Measurements from ENCODE around the gene FUT2.
"Not testable (repeated sequence)": the region's sequence is repeated elsewhere in the genome, so short reads cannot be mapped to it uniquely, and the experiment has no call there.

Gene FUT2

DNA sequence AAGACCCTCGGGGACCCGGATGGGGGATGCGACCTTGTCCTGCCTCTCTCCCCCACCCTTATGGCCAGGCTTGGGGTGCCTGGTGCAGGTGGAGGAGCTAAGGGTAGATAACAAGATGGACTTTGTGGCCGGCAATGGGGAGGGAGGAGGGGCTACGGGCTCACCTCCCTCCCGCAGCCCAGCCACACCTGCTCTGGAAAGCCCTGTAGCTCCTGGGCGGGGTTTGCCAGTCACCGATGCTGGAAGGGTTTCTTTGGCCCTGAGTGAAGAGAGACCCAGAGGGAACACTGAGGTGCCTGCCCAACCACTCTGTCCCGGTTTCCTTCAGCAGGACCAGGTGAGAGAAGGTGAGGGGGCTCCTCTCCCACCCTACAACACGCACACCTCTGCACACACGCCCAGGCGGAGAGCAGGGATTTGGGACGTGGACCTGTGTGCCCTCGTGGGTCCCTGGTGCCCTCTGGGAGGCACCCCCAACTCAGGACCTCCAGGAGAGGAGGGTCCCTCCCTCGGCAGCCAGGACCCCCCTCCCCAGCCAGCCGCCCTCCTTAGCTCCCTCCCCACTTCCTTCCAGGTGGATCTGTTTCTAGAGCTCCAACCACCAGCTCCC lies at the start of gene FUT2:
Gene FUT2 (plus strand): TSS at position 229 of the 610 bp plus-strand sequence. CDS start 6,986 bp downstream, outside the sequence.
- no peak for DNase-seq (ENCODE audit: low read depth in 2 of 3, low spot score in 1 of 3)

GRCh38 chr19:48646001-48646721 lies 49.6 kb upstream of the FUT2 start, which contains the start of gene CA11:
Gene CA11 (minus strand): TSS chr19:48646187. CDS start chr19:48645632, 555 bp downstream.
- DNase-seq (ENCODE audit: low read depth in 2 of 3, low spot score in 1 of 3): peak; percentile 85 to 88 (median 88)

- DNase-seq (ENCODE audit: low read depth in 2 of 3, low spot score in 1 of 3): no peak
Measured at GRCh38 chr19:48646722-48647216, 49.0 kb upstream of the FUT2 start.

GRCh38 chr19:48648134-48648533 lies 47.6 kb upstream of the FUT2 start:
- no peak for DNase-seq (ENCODE audit: low read depth in 2 of 3, low spot score in 1 of 3)

GRCh38 chr19:48650974-48651682 lies 44.6 kb upstream of the FUT2 start:
- no peak for DNase-seq (ENCODE audit: low read depth in 2 of 3, low spot score in 1 of 3)

DNA sequence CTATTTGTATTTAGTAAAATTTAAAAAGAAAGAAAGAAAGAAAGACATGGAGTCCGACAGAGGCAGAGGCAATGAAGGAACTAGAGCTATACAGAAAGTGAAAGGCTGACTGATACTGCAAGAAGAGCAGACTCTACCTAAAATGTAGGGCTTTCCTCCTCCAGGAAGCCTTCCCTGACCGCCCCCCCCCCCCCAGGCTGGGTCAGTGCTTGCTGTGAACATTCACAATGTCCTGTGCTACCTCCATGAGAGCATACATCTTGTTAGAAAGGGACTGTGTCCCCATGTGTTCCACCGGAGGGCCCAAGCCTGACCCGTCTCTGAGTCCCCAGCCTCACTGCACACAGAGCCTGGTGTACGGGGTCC lies 44.1 kb upstream of the FUT2 start:
- DNase-seq (ENCODE audit: low read depth in 2 of 3, low spot score in 1 of 3): no peak

- no peak for DNase-seq (ENCODE audit: low read depth in 2 of 3, low spot score in 1 of 3)
Measured at GRCh38 chr19:48654299-48655059, 41.3 kb upstream of the FUT2 start.

DNA sequence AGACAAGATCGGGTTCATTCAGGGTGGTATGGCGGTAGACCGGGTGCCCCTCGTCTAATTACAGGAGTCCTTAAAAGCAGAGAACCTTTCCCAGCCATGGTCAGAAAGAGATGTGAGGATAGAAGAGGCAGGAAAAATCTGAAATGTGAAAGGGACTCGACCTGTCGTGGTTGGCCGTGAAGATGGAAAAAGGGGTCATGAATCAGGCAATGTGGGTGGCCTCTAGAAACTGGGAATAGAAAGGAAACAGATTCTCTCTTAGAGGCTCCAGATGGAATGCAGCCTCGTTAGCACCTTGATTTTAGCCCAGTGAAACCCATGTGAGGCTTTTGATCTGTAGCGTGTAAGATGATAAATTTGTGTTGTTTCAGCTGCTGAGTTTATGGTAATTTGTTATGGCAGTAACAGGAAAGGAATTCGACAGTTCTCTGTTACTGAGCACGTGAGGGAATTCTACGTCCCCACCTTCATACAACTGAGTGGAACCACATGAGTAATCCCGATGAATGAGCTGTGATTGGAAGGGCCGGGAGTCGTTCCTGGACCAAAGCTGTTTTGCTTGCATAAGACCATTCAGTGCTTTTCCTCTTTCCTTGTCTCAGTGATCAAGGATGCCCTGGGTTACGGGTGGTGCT lies 38.8 kb upstream of the FUT2 start:
- DNase-seq (ENCODE audit: low read depth in 2 of 3, low spot score in 1 of 3): no peak

GRCh38 chr19:48657828-48658227 lies 37.9 kb upstream of the FUT2 start:
- DNase-seq (ENCODE audit: low read depth in 2 of 3, low spot score in 1 of 3): not testable (repeated sequence)

DNA sequence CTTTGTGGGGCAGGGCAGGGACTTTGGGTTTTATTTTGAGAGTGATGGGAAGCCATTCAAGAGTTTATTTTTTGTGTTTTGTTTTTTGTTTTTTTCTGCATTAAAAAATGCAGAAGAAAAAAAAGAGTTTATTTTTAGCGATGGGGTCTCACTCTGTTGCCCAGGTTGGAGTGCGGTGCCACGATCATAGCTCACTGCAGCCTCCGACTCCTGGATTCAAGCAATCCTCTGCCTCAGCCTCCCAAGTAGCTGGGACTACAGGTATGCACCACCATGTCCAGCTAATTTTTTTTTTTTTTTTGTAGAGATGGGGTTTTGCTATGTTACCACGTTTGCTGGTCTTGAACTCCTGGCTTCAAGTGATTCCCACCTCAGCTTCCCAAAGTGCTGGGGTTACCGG lies 37.3 kb upstream of the FUT2 start:
- no peak for DNase-seq (ENCODE audit: low read depth in 2 of 3, low spot score in 1 of 3)

- no peak for DNase-seq (ENCODE audit: low read depth in 2 of 3, low spot score in 1 of 3)
Measured at GRCh38 chr19:48659768-48660167, 36.0 kb upstream of the FUT2 start.

GRCh38 chr19:48660852-48661710 lies 34.7 kb upstream of the FUT2 start:
- DNase-seq (ENCODE audit: low read depth in 2 of 3, low spot score in 1 of 3): peak; percentile 75 to 87 (median 75)

GRCh38 chr19:48661711-48662090 lies 34.1 kb upstream of the FUT2 start:
- no peak for DNase-seq (ENCODE audit: low read depth in 2 of 3, low spot score in 1 of 3)

GRCh38 chr19:48663667-48664066 lies 32.1 kb upstream of the FUT2 start:
- DNase-seq (ENCODE audit: low read depth in 2 of 3, low spot score in 1 of 3): no peak

- DNase-seq (ENCODE audit: low read depth in 2 of 3, low spot score in 1 of 3): no peak
Measured at GRCh38 chr19:48664476-48664875, 31.3 kb upstream of the FUT2 start.

DNA sequence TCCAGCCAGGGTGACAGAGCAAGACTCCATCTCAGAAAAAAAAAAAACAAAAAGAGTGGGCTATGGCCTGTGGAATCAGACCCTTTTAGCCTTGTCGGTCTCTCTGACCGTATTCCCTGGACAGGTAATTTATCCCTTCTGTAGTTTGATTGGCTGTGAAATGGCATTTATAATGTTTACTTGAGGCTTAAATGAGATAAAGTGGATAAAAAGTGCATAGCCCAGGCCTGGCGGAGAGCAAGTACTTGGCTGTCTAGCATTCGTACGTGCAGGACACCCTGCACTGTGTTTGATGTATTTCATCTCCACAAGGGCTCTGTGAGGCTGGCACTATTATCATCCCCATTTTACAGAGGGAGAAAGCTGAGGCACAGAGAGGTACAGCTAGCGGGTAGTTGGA lies 30.0 kb upstream of the FUT2 start:
- no peak for DNase-seq (ENCODE audit: low read depth in 2 of 3, low spot score in 1 of 3)

DNA sequence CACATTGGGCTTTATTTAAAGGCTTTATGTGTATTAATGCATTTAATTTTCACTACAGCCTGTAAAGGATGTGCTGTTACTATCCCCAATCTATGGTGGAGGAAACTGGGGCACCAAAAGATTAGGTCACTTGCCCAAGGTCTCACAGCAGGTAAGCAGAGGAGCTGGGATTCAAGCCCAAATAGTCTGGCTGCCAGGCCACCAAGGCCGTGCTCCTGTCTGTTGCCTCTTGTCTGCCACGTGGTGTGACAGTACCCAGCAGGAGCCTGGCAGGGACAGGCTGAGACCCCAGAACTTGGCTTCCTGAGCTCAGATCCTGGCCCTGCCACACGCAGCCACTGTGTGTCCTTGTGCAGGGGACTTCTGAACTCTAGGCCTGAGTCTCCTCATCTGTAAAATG lies 27.4 kb upstream of the FUT2 start:
- no peak for DNase-seq (ENCODE audit: low read depth in 2 of 3, low spot score in 1 of 3)

GRCh38 chr19:48668761-48669160 lies 27.0 kb upstream of the FUT2 start:
- DNase-seq (ENCODE audit: low read depth in 2 of 3, low spot score in 1 of 3): no peak

DNA sequence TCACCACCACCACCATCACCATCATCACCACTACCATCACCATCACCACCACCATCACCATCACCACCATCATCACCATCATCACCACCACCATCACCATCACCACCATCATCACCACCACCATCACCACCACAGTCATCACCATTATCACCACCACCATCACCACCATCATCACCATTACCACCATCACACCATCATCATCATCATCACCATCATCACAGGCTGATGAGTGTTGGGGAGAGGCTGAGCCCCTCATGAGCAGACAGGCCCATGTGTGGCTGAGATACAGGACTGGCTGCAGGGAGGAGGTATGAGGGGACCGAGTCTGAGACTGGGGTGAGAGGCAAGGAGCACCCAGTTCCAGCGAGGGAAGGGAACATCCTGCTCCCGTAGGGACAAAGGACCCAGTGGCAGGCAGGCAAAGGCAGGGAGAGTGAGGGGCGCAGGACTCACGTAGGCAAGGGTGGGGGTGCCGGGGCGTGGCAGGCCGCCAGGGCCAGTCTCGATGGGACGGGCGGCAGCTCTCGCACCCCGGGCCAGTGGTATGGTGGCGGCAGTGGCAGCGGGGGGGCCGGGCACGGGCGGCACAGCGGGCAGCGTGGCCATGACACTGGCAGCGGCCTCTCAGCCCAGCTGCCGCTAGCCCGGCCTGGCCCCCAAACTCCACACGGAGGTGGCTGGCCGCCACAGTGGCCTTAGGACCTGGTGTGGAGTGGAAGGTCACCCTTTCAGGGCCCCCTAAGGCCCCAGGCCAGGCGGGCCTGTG lies 25.7 kb upstream of the FUT2 start:
- no peak for DNase-seq (ENCODE audit: low read depth in 2 of 3, low spot score in 1 of 3)

Measured in stimulated activated CD4-positive, alpha-beta T cell treated with anti-CD3 and anti-CD28 coated beads, Interleukin-12 subunit alpha, Interleukin-12 subunit beta, amount 100 ng/mL, for 48 hours (primary cell).